Karpas-422 (cell line): ENCODE data around the gene LRRC28. TPM values are rescaled to one million over a fixed set of nuclear protein-coding genes. Genes with fewer than 3 reads are reported as not detected.

Experiments
- DNase-seq: peaks from one replicate; pipeline ENCODE4 v3.0.0-alpha.2; 2015
- H2AFZ ChIP-seq: fragments of 200-600 bp; sonication (generic); 2 replicates; pipeline ENCODE4 v1.6.1; 2014; ENCODE audit warnings: antibody characterized with exemption, low read length, mixed read lengths
- H3K27ac ChIP-seq: fragments of 200-600 bp; sonication (generic); 2 replicates; pipeline ENCODE4 v1.5.1; 2014; ENCODE audit warnings: mild to moderate bottlenecking, low read length, moderate library complexity
- H3K27me3 ChIP-seq: fragments of 200-600 bp; sonication (generic); 2 replicates; pipeline ENCODE4 v1.6.1; 2014; ENCODE audit warnings: low read length, mixed read lengths
- H3K36me3 ChIP-seq: fragments of 200-600 bp; sonication (generic); 2 replicates; pipeline ENCODE4 v1.6.1; 2014; ENCODE audit warnings: low read length, mixed read lengths; ENCODE audit not compliant: insufficient read depth
- H3K4me1 ChIP-seq: fragments of 200-600 bp; sonication (generic); 2 replicates; pipeline ENCODE4 v1.6.1; 2014; ENCODE audit warnings: mild to moderate bottlenecking, low read length, mixed read lengths
- H3K4me2 ChIP-seq: fragments of 200-600 bp; sonication (generic); 2 replicates; pipeline ENCODE4 v1.6.1; 2014; ENCODE audit warnings: low read length, low read depth, mild to moderate bottlenecking; ENCODE audit not compliant: poor library complexity, severe bottlenecking
- H3K4me3 ChIP-seq: fragments of 200-600 bp; sonication (generic); 2 replicates; pipeline ENCODE4 v1.5.1; 2014; ENCODE audit warnings: mild to moderate bottlenecking, antibody characterized with exemption, low read length, mixed read lengths
- H3K79me2 ChIP-seq: fragments of 200-600 bp; sonication (generic); 2 replicates; pipeline ENCODE4 v1.6.1; 2014; ENCODE audit warnings: mild to moderate bottlenecking, low read length, mixed read lengths
- H3K9ac ChIP-seq: fragments of 200-600 bp; sonication (generic); 2 replicates; pipeline ENCODE4 v1.6.0; 2014; ENCODE audit warnings: low read length
- H3K9me2 ChIP-seq: fragments of 200-600 bp; sonication (generic), shearing (Covaris generic); replicated peaks from 2 replicates; pipeline ENCODE4 v1.6.0; 2014; ENCODE audit warnings: mild to moderate bottlenecking, low read length, moderate library complexity; ENCODE audit not compliant: insufficient read depth
- H3K9me3 ChIP-seq: fragments of 300-700, 200-600 bp; sonication (generic); 2 replicates; pipeline ENCODE4 v1.6.1; 2014; ENCODE audit warnings: low read length, mixed read lengths
- H4K20me1 ChIP-seq: fragments of 200-600 bp; sonication (generic); 2 replicates; pipeline ENCODE4 v1.6.1; 2014; ENCODE audit warnings: mild to moderate bottlenecking, antibody characterized with exemption, low read length, low read depth; ENCODE audit not compliant: insufficient read depth
- total RNA-seq: library from RNA; depleted of rRNA; stranded (reverse); fragments of >200 nt; shearing (Covaris generic); gene quantifications from 2 replicates; pipeline ENCODE4 v1.2.3, GENCODE V29; 2014; ENCODE audit warnings: low replicate concordance; rRNA removed

The LRRC28 gene
- 35.4 and 88.0 TPM in 2 replicates for total RNA-seq

- Histone ChIP-seq H3K4me2 (peak within 1 kb of the TSS; percentile 83), H3K27ac (peak within 1 kb of the TSS; percentile 87), H3K4me1 (peaks cover 51% of the 10 kb centered on the region), H3K36me3 (no peaks in the 10 kb centered on the region), H2AFZ (peak within 1 kb of the TSS; percentile 73), H3K27me3 (no peaks in the 10 kb centered on the region), H4K20me1 (no peaks in the 10 kb centered on the region), H3K9me3 (no peaks in the 10 kb centered on the region), H3K4me3 (peak within 1 kb of the TSS; percentile 93), H3K9ac (peak within 1 kb of the TSS; percentile 89), H3K9me2 (no peaks in the 10 kb centered on the region), H3K79me2 (peaks cover 30% of the 10 kb centered on the region)
- DNase-seq, result peak; percentile 100
Measured at GRCh38 chr15:99250857-99251841, at the start of gene LRRC28. LRRC28 (plus strand) TSS chr15:99251481; CDS start chr15:99255958, 4,477 bp downstream.

- H2AFZ ChIP-seq, result no peak overlapping the region
- H4K20me1 ChIP-seq, result no peaks in the 10 kb centered on the region
- H3K9me3 ChIP-seq, result no peaks in the 10 kb centered on the region
- H3K9ac ChIP-seq, result no peak overlapping the region
- H3K36me3 ChIP-seq, result no peaks in the 10 kb centered on the region
- no peak for DNase-seq
- no peaks in the 10 kb centered on the region for H3K27me3 ChIP-seq
- no peak overlapping the region for H3K4me2 ChIP-seq
- H3K4me1 ChIP-seq, result no peaks in the 10 kb centered on the region
- no peak overlapping the region for H3K27ac ChIP-seq
- H3K9me2 ChIP-seq, result no peaks in the 10 kb centered on the region
- no peak overlapping the region for H3K4me3 ChIP-seq
- no peaks in the 10 kb centered on the region for H3K79me2 ChIP-seq
Measured at GRCh38 chr15:99202176-99202552, 49.1 kb upstream of the LRRC28 start.

- no peak for DNase-seq
- Histone ChIP-seq H3K4me1 (no peaks in the 10 kb centered on the region), H3K27ac (no peak overlapping the region), H3K79me2 (no peaks in the 10 kb centered on the region), H3K4me3 (no peak overlapping the region), H3K36me3 (no peaks in the 10 kb centered on the region), H3K9ac (no peak overlapping the region), H2AFZ (no peak overlapping the region), H3K9me2 (no peaks in the 10 kb centered on the region), H3K27me3 (no peaks in the 10 kb centered on the region), H3K9me3 (no peaks in the 10 kb centered on the region), H3K4me2 (no peak overlapping the region), H4K20me1 (no peaks in the 10 kb centered on the region)
Measured at GRCh38 chr15:99207672-99208071, 43.6 kb upstream of the LRRC28 start.

GRCh38 chr15:99209326-99209725, 42.0 kb upstream of the LRRC28 start:
- Histone ChIP-seq H3K9me3 (no peaks in the 10 kb centered on the region), H2AFZ (no peak overlapping the region), H3K4me1 (no peaks in the 10 kb centered on the region), H3K9ac (no peak overlapping the region), H3K79me2 (no peaks in the 10 kb centered on the region), H3K4me3 (no peak overlapping the region), H3K27ac (no peak overlapping the region), H3K4me2 (no peak overlapping the region), H3K27me3 (no peaks in the 10 kb centered on the region), H3K36me3 (no peaks in the 10 kb centered on the region), H3K9me2 (no peaks in the 10 kb centered on the region), H4K20me1 (no peaks in the 10 kb centered on the region)
- no peak for DNase-seq

GRCh38 chr15:99210334-99210733, 40.9 kb upstream of the LRRC28 start:
- Histone ChIP-seq H3K4me2 (no peak overlapping the region), H3K4me3 (no peak overlapping the region), H3K9me3 (no peaks in the 10 kb centered on the region), H3K36me3 (no peaks in the 10 kb centered on the region), H3K4me1 (no peaks in the 10 kb centered on the region), H2AFZ (no peak overlapping the region), H3K9me2 (no peaks in the 10 kb centered on the region), H4K20me1 (no peaks in the 10 kb centered on the region), H3K79me2 (no peaks in the 10 kb centered on the region), H3K27me3 (no peaks in the 10 kb centered on the region), H3K27ac (no peak overlapping the region), H3K9ac (no peak overlapping the region)
- DNase-seq, result no peak

GRCh38 chr15:99211926-99212325, 39.4 kb upstream of the LRRC28 start:
- DNase-seq, result no peak
- H3K36me3 ChIP-seq, result no peaks in the 10 kb centered on the region
- H3K79me2 ChIP-seq, result no peaks in the 10 kb centered on the region
- no peak overlapping the region for H2AFZ ChIP-seq
- no peak overlapping the region for H3K4me3 ChIP-seq
- H3K9me3 ChIP-seq, result no peaks in the 10 kb centered on the region
- H3K27me3 ChIP-seq, result no peaks in the 10 kb centered on the region
- H3K4me2 ChIP-seq, result no peak overlapping the region
- no peak overlapping the region for H3K9ac ChIP-seq
- H3K27ac ChIP-seq, result no peak overlapping the region
- H3K9me2 ChIP-seq, result no peaks in the 10 kb centered on the region
- H3K4me1 ChIP-seq, result peaks cover 9% of the 10 kb centered on the region
- H4K20me1 ChIP-seq, result no peaks in the 10 kb centered on the region

GRCh38 chr15:99212406-99212805, 38.9 kb upstream of the LRRC28 start:
- H3K9me3 ChIP-seq, result no peaks in the 10 kb centered on the region
- H3K79me2 ChIP-seq, result no peaks in the 10 kb centered on the region
- H4K20me1 ChIP-seq, result no peaks in the 10 kb centered on the region
- no peaks in the 10 kb centered on the region for H3K36me3 ChIP-seq
- H3K4me3 ChIP-seq, result no peak overlapping the region
- no peaks in the 10 kb centered on the region for H3K27me3 ChIP-seq
- H3K9ac ChIP-seq, result no peak overlapping the region
- H3K27ac ChIP-seq, result no peak overlapping the region
- DNase-seq, result no peak
- H3K9me2 ChIP-seq, result no peaks in the 10 kb centered on the region
- no peak overlapping the region for H2AFZ ChIP-seq
- H3K4me2 ChIP-seq, result no peak overlapping the region
- peaks cover 9% of the 10 kb centered on the region for H3K4me1 ChIP-seq

- peak; percentile 82 for DNase-seq
- H3K9me3 ChIP-seq, result no peaks in the 10 kb centered on the region
- H4K20me1 ChIP-seq, result no peaks in the 10 kb centered on the region
- no peaks in the 10 kb centered on the region for H3K79me2 ChIP-seq
- H2AFZ ChIP-seq, result no peak overlapping the region
- H3K4me3 ChIP-seq, result no peak overlapping the region
- H3K36me3 ChIP-seq, result no peaks in the 10 kb centered on the region
- no peaks in the 10 kb centered on the region for H3K9me2 ChIP-seq
- no peaks in the 10 kb centered on the region for H3K27me3 ChIP-seq
- peaks cover 9% of the 10 kb centered on the region for H3K4me1 ChIP-seq
- no peak overlapping the region for H3K4me2 ChIP-seq
- no peak overlapping the region for H3K27ac ChIP-seq
- no peak overlapping the region for H3K9ac ChIP-seq
Measured at GRCh38 chr15:99213187-99213811, 38.0 kb upstream of the LRRC28 start.
